H1 (cell line): Measurements from ENCODE around the gene RBCK1. TPM values are rescaled to one million over a fixed set of nuclear protein-coding genes. Genes with fewer than 3 reads are reported as not detected.

Experiments
- CTCF ChIA-PET: fragments of 300-600 bp; sonication (Branson Sonifier 250); formaldehyde crosslinking; loops from one replicate; lab custom pipeline; 2021; ENCODE audit not compliant: partially characterized antibody; lab: Charles Lee
- POLR2A ChIA-PET: fragments of 300-600 bp; sonication (Branson Sonifier 250); formaldehyde crosslinking; loops from one replicate; lab custom pipeline; 2021; ENCODE audit warnings: inconsistent platforms; ENCODE audit not compliant: partially characterized antibody; lab: Charles Lee
- DNase-seq, 2 experiments: peaks; one replicate each; pipeline versions ENCODE4 v3.0.0 to v3.0.0-alpha.2; 2010 to 2022; ENCODE audit warnings: low spot score in 2 of 2, low read depth in 1 of 2, mixed read lengths in 1 of 2
- FAIRE-seq: peaks from 2 replicates; lab custom pipeline; 2011; peaks lifted over from hg19 to GRCh38; lab: Jason Lieb, UNC
- H2AFZ ChIP-seq: 2 replicates; pipeline ENCODE4 v1.8.1; 2012; ENCODE audit warnings: low read length, inconsistent platforms
- H2AK5ac ChIP-seq: 2 replicates; pipeline ENCODE4 v1.6.1; 2013; ENCODE audit warnings: low read depth, low read length
- H2BK120ac ChIP-seq: replicated peaks from 2 replicates; pipeline ENCODE3; 2013; ENCODE audit warnings: low read depth, low read length, inconsistent platforms
- H2BK12ac ChIP-seq: 2 replicates; pipeline ENCODE4 v1.6.1; 2013; ENCODE audit warnings: low read depth, low read length
- H2BK15ac ChIP-seq: 2 replicates; pipeline ENCODE4 v1.6.1; 2013; ENCODE audit warnings: low read length
- H2BK20ac ChIP-seq: 2 replicates; pipeline ENCODE4 v1.6.1; 2013; ENCODE audit warnings: low read length
- H2BK5ac ChIP-seq: 2 replicates; pipeline ENCODE4 v1.6.1; 2013; ENCODE audit warnings: low read depth, low read length
- H3K14ac ChIP-seq: 2 replicates; pipeline ENCODE4 v1.6.1; 2013; ENCODE audit warnings: inconsistent platforms; ENCODE audit not compliant: insufficient read length
- H3K18ac ChIP-seq: 2 replicates; pipeline ENCODE4 v1.6.1; 2013; ENCODE audit warnings: low read length; ENCODE audit errors: extremely low read depth
- H3K23ac ChIP-seq: 2 replicates; pipeline ENCODE4 v1.6.1; 2013; ENCODE audit warnings: inconsistent platforms; ENCODE audit not compliant: insufficient read length
- H3K23me2 ChIP-seq: 2 replicates; pipeline ENCODE4 v1.6.1; 2013; ENCODE audit warnings: low read depth, low read length
- H3K27ac ChIP-seq: 2 replicates; pipeline ENCODE4 v1.6.1; 2011; ENCODE audit warnings: low read depth, low read length, inconsistent platforms
- H3K27me3 ChIP-seq, 4 experiments: replicated peaks in 1 of 4; 1 replicate in 1 of 4; 2 replicates in 3 of 4; pipeline versions ENCODE4 v1.6.1 to v1.8.1; 2011 to 2013; ENCODE audit warnings: low read length in 3 of 4, mild to moderate bottlenecking in 3 of 4, inconsistent platforms in 2 of 4, mixed read lengths in 2 of 4, moderate library complexity in 1 of 4; ENCODE audit not compliant: control insufficient read depth in 3 of 4, insufficient read depth in 3 of 4; ENCODE audit errors: extremely low read depth in 1 of 4
- H3K36me3 ChIP-seq, 4 experiments: 2 replicates each; pipeline versions ENCODE4 v1.6.1 to v1.8.1; 2011 to 2013; ENCODE audit warnings: mild to moderate bottlenecking in 4 of 4, low read length in 3 of 4, moderate library complexity in 2 of 4, control low read depth in 1 of 4, inconsistent platforms in 1 of 4; ENCODE audit not compliant: insufficient read depth in 4 of 4, control insufficient read depth in 2 of 4
- H3K4ac ChIP-seq: replicated peaks from 2 replicates; pipeline ENCODE3; 2013; ENCODE audit warnings: low read length, low read depth, mixed read lengths, inconsistent platforms; ENCODE audit not compliant: insufficient read length
- H3K4me1 ChIP-seq, 4 experiments: replicated peaks in 1 of 4; 1 replicate in 1 of 4; 2 replicates in 3 of 4; pipeline versions ENCODE4 v1.6.1 to v1.8.1; 2011 to 2013; ENCODE audit warnings: low read length in 3 of 4, inconsistent platforms in 2 of 4, mixed read lengths in 1 of 4; ENCODE audit not compliant: insufficient read depth in 4 of 4, control insufficient read depth in 3 of 4
- H3K4me2 ChIP-seq, 2 experiments: 2 replicates each; pipeline versions ENCODE4 v1.6.1 to v1.8.1; 2011 to 2013; ENCODE audit warnings: low read depth in 2 of 2, low read length in 2 of 2, control low read depth in 1 of 2, inconsistent platforms in 1 of 2, mild to moderate bottlenecking in 1 of 2; ENCODE audit not compliant: insufficient read depth in 1 of 2
- H3K4me3 ChIP-seq, 4 experiments: fragments of 200-600, 300-600 bp in 1 of 4; sonication (generic), shearing (Covaris generic), sonication (Bioruptor Twin) in 1 of 4; 2 replicates each; pipeline versions ENCODE4 v1.5.1 to v1.8.1; 2011 to 2016; ENCODE audit warnings: low read length in 4 of 4, low read depth in 3 of 4, control low read depth in 2 of 4, inconsistent platforms in 2 of 4, mild to moderate bottlenecking in 2 of 4, mixed read lengths in 1 of 4, moderate library complexity in 1 of 4; ENCODE audit not compliant: insufficient read depth in 2 of 4; ENCODE audit errors: extremely low read depth in 1 of 4
- H3K56ac ChIP-seq: replicated peaks from 2 replicates; pipeline ENCODE3; 2013; ENCODE audit warnings: low read depth, mild to moderate bottlenecking, mixed read lengths, low read length, inconsistent platforms; ENCODE audit not compliant: insufficient read length
- H3K79me1 ChIP-seq: 2 replicates; pipeline ENCODE4 v1.6.1; 2013; ENCODE audit warnings: low read depth, low read length, control low read depth
- H3K79me2 ChIP-seq, 2 experiments: 2 replicates each; pipeline versions ENCODE4 v1.6.1 to v1.8.1; 2012 to 2013; ENCODE audit warnings: low read length in 2 of 2, mild to moderate bottlenecking in 2 of 2, inconsistent platforms in 1 of 2; ENCODE audit not compliant: insufficient read depth in 2 of 2, control insufficient read depth in 1 of 2
- H3K9ac ChIP-seq, 4 experiments: replicated peaks in 1 of 4; 1 replicate in 1 of 4; 2 replicates in 3 of 4; pipeline versions ENCODE4 v1.6.1 to v1.8.1; 2011 to 2013; ENCODE audit warnings: low read depth in 3 of 4, low read length in 3 of 4, control low read depth in 2 of 4, mild to moderate bottlenecking in 2 of 4, moderate library complexity in 2 of 4, inconsistent platforms in 1 of 4; ENCODE audit errors: extremely low read depth in 1 of 4
- H3K9me3 ChIP-seq, 2 experiments: 2 replicates each; pipeline versions ENCODE4 v1.6.1 to v1.8.1; 2012 to 2013; ENCODE audit warnings: mild to moderate bottlenecking in 2 of 2, moderate library complexity in 2 of 2, control low read depth in 1 of 2, inconsistent platforms in 1 of 2, low read depth in 1 of 2, low read length in 1 of 2, mixed read lengths in 1 of 2; ENCODE audit not compliant: insufficient read depth in 2 of 2
- H4K20me1 ChIP-seq, 2 experiments: replicated peaks in 1 of 2; 2 replicates each; pipeline versions ENCODE3 to v1.8.1; 2011 to 2013; ENCODE audit warnings: inconsistent platforms in 2 of 2, low read length in 2 of 2, mild to moderate bottlenecking in 1 of 2; ENCODE audit not compliant: insufficient read depth in 2 of 2, control insufficient read depth in 1 of 2
- H4K5ac ChIP-seq: 2 replicates; pipeline ENCODE4 v1.6.1; 2013; ENCODE audit warnings: low read length, low read depth, mixed read lengths, inconsistent platforms; ENCODE audit not compliant: insufficient read length
- H4K8ac ChIP-seq: 2 replicates; pipeline ENCODE4 v1.8.0; 2013; ENCODE audit warnings: mild to moderate bottlenecking, moderate library complexity, low read length, inconsistent platforms; ENCODE audit not compliant: insufficient read depth; ENCODE audit errors: extremely low read depth
- H4K91ac ChIP-seq: replicated peaks from 2 replicates; pipeline ENCODE3; 2013; ENCODE audit warnings: low read length, mixed read lengths, inconsistent platforms; ENCODE audit not compliant: insufficient read length
- ASH2L ChIP-seq: fragments of 200-600, 300-600 bp; sonication (generic); IDR thresholded peaks from one replicate; pipeline ENCODE4 v1.7.1; 2017; ENCODE audit warnings: low read length
- CEBPB ChIP-seq: IDR thresholded peaks from 2 replicates; pipeline ENCODE4 v1.6.1; 2012; ENCODE audit warnings: low read depth, low read length
- CREB1 ChIP-seq: IDR thresholded peaks from 2 replicates; pipeline ENCODE4 v1.6.1; 2012; ENCODE audit warnings: inconsistent platforms
- GTF2F1 ChIP-seq: IDR thresholded peaks from 2 replicates; pipeline ENCODE4 v1.6.1; 2012; ENCODE audit warnings: low read depth, low read length, improper control_type of control experiment, borderline replicate concordance
- WGBS, 2 experiments: shearing (Covaris generic) in 1 of 2; methylation state at CpG; one replicate each; pipeline versions ENCODE4 v1.1.6 to v1.1.7; 2013 to 2015; ENCODE audit warnings: low lambda C conversion rate in 2 of 2, mixed read lengths in 2 of 2, inconsistent platforms in 1 of 2, low coverage in 1 of 2, missing lambda C conversion rate in 1 of 2; ENCODE audit not compliant: insufficient replicate concordance in 2 of 2, insufficient coverage in 1 of 2, insufficient read length in 1 of 2; ENCODE audit errors: extremely low coverage in 1 of 2, missing lambda C conversion rate in 1 of 2; 5-methylcytosine and 5-hydroxymethylcytosine counted together
- polyA plus RNA-seq, 7 experiments: library from polyadenylated mRNA; depleted of rRNA in 3 of 7; stranded (reverse) in 5 of 7; unstranded in 2 of 7; fragments of >200 nt in 5 of 7; fragments of 200-250 nt in 2 of 7; gene quantifications; 1 replicate in 5 of 7; 2 replicates in 1 of 7; 4 replicates in 1 of 7; pipeline versions ENCODE4 v1.2.1 to v1.2.3, GENCODE V29; 2011 to 2013; ENCODE audit warnings: missing spikeins in 2 of 7, mixed read lengths in 2 of 7
- total RNA-seq: library from RNA; stranded (reverse); fragmentation: NEBNext Ultra II Directional; extraction: Animal tissue kit (Norgen Biotek cat#: 25700); gene quantifications from 2 replicates; pipeline ENCODE4 v1.2.1, GENCODE V29; 2021

The RBCK1 gene
- total and polyA plus RNA-seq, 2 of the 8 experiments (the other 6 are each of a cell fraction or from before 2014, with no cell fraction given) = 43.1 to 54.7 TPM

DNA sequence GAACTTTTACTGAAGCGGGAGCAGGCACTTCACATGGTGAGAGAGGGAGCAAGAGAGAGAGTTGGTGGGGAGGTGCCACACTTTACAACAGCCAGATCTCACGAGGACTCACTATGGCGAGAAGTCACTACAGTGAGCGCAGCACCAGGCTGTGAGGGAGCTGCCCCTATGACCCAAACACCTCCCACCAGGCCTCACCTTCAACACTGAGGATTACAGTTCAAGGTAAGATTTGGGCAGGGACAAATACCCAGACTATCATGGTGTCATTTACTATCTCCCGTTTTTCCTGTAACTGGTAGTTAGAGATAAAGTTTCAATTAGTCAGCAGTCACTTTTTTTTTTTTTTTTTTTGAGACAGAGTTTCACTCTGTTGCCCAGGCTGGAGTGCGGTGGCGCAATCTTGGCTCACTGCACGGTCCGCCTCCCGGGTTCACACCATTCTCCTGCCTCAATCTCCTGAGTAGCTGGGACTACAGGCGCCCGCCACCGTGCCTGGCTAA is 7.8 kb downstream of the RBCK1 start:
- FAIRE-seq = no peak
- TF ChIP-seq CEBPB = no peak
- no peak for TF ChIP-seq CREB1
- no peak for TF ChIP-seq ASH2L
- TF ChIP-seq GTF2F1 = no peak

More for the DNA sequence above, 7.8 kb downstream of the RBCK1 start:
- Histone ChIP-seq H3K4ac (no peak overlapping the region), H3K9me3 (peaks cover 3 to 8% of the 10 kb centered on the region in 2 experiments; a peak in 1 of 4 replicates), H3K79me1 (no peaks in the 10 kb centered on the region; the same call in 1 of the 2 replicates), H3K4me1 (no peaks in the 10 kb centered on the region; a peak in 3 of 7 replicates), H3K23ac (no peak overlapping the region), H4K8ac (no peak overlapping the region), H4K91ac (no peak overlapping the region), H2BK120ac (no peak overlapping the region), H3K79me2 (peaks cover 0 to 15% of the 10 kb centered on the region in 2 experiments; a peak in 2 of 4 replicates), H3K27ac (no peak overlapping the region), H3K23me2 (no peaks in the 10 kb centered on the region), H4K20me1 (peaks cover 0 to 5% of the 10 kb centered on the region in 2 experiments), H2AK5ac (no peak overlapping the region), H3K9ac (no peak overlapping the region), H3K27me3 (no peaks in the 10 kb centered on the region), H3K56ac (no peak overlapping the region), H3K4me3 (no peak overlapping the region), H3K14ac (no peak overlapping the region), H2BK5ac (no peak overlapping the region), H3K18ac (no peak overlapping the region), H3K4me2 (no peak overlapping the region), H4K5ac (no peak overlapping the region), H2AFZ (no peak overlapping the region), H2BK20ac (no peak overlapping the region), H2BK15ac (no peak overlapping the region), H2BK12ac (no peak overlapping the region), H3K36me3 (peaks cover 0 to 30% (median 10%) of the 10 kb centered on the region in 4 experiments; a peak in 7 of 8 replicates)
- CTCF ChIA-PET = no interaction called here
- no peak for DNase-seq
- WGBS, 2 experiments = 90% methylated on average over 13 of the region's 13 CpGs; no CpG with 5 or more reads in 1 of the 2 experiments
- POLR2A ChIA-PET = no interaction called here
